Activated CD8-positive, alpha-beta memory T cell treated with anti-CD3 and anti-CD28 coated beads, Interleukin-2, amount 10 ng/mL, durations not matched to agents 7 days and 5 days (primary cell): ENCODE measurements around the gene F5. TPM values are rescaled to one million over a fixed set of nuclear protein-coding genes. Genes with fewer than 3 reads are reported as not detected.

Experiments
- ATAC-seq: fragments of 150-1000 bp; cut with Tn5 transposase; one replicate; pipeline ENCODE4 v1.10.0; 2021; ENCODE audit warnings: moderate library complexity
- CTCF ChIA-PET: fragments of 350-600 bp; sonication (Branson Sonifier 250); formaldehyde crosslinking; loops from one replicate; lab custom pipeline; 2021; ENCODE audit warnings: antibody characterized with exemption; lab: Charles Lee
- DNase-seq: peaks from one replicate; pipeline ENCODE4 v3.0.0-alpha.2; 2020
- H3K27ac Mint-ChIP-seq: one replicate; pipeline ENCODE4 v1.8.0; 2021; ENCODE audit warnings: mild to moderate bottlenecking, mixed read lengths
- H3K27me3 Mint-ChIP-seq: one replicate; pipeline ENCODE4 v1.8.0; 2021; ENCODE audit warnings: mixed read lengths
- H3K36me3 Mint-ChIP-seq: one replicate; pipeline ENCODE4 v1.8.0; 2021; ENCODE audit warnings: mild to moderate bottlenecking, mixed read lengths
- H3K4me1 Mint-ChIP-seq: one replicate; pipeline ENCODE4 v1.8.0; 2021; ENCODE audit warnings: mixed read lengths
- H3K4me3 Mint-ChIP-seq: one replicate; pipeline ENCODE4 v1.8.0; 2021; ENCODE audit warnings: mild to moderate bottlenecking, moderate library complexity, mixed read lengths
- H3K9me3 Mint-ChIP-seq: one replicate; pipeline ENCODE4 v1.8.0; 2022; ENCODE audit warnings: low read depth, mixed read lengths
- total RNA-seq, 2 experiments: library from RNA; stranded (reverse); gene quantifications; one replicate each; pipeline ENCODE4 v1.2.3, GENCODE V29; 2021

The F5 gene
- total RNA-seq, 2 experiments from 2014 or later = 3.1 to 14.0 TPM

DNA sequence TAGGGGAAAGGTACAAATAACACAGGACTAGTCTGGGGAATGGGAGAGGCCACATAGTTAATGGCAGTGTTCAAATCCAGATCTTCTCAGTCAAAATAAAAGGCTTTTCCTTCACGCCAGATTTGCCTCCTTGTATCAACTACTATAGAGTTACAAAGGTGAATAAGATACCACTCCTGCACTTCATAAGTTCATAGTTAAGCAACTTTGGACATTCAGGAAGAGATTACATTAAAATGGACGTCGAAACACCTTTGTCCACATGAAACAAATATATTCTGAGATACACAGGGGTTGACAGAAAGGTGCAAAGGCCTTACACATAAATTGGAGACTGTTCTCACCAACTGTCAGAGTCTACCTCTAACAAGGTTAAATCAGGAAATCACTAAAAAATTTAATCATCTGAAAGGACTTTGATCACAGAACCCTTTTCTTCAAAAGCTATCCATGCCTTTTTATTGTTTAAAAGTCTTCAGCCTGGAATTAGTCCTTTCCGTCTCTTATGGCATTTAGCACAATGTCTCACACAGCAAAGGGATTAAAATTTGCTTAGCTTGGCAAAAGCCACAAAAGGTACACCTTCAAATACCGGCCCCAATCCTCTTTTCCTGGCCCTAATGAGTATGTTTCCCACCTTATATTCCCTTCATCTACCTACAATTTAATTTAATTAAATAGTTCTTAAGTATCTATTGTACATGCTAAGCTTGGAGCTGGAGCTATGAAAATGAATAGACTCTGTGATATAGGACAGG is 8.1 kb downstream of the F5 start:
- no peak overlapping the region for H3K4me3 Mint-ChIP-seq
- ATAC-seq (no peak), DNase-seq (no peak)
- no peaks in the 10 kb centered on the region for H3K9me3 Mint-ChIP-seq
- CTCF ChIA-PET = interaction anchor here (1.6 to 2.0 kb wide), 2 partner anchors 10 to 134 kb away, joined by 4 to 8 read pairs; no protein-coding TSS in a partner anchor
- no peak overlapping the region for H3K27ac Mint-ChIP-seq
- no peaks in the 10 kb centered on the region for H3K27me3 Mint-ChIP-seq
- peaks cover 6% of the 10 kb centered on the region for H3K36me3 Mint-ChIP-seq
- H3K4me1 Mint-ChIP-seq = no peaks in the 10 kb centered on the region

DNA sequence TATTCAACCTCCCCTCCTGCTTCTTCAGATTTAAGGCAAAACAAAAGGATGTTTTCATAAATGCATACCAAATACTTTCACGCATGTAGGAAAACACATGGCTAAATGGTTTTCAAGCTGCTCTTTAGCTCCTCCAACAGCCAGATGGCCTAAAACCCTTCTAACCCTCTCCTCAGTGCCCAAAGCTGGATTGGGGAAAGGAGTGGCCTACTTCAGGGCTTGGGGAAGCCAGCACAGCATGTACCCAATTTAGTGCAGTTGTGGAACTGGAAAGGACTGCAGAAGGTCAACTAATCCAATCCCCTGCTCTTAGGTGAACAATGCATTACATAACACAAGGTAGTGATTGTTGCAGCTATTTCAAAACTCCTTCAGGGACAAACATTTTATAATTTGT is 9.3 kb downstream of the F5 start:
- DNase-seq (no peak), ATAC-seq (no peak)
- CTCF ChIA-PET = no interaction called here
- peaks cover 9% of the 10 kb centered on the region for H3K36me3 Mint-ChIP-seq
- H3K4me3 Mint-ChIP-seq = no peak overlapping the region
- H3K27me3 Mint-ChIP-seq = no peaks in the 10 kb centered on the region
- H3K9me3 Mint-ChIP-seq = no peaks in the 10 kb centered on the region
- H3K27ac Mint-ChIP-seq = no peak overlapping the region
- no peaks in the 10 kb centered on the region for H3K4me1 Mint-ChIP-seq

DNA sequence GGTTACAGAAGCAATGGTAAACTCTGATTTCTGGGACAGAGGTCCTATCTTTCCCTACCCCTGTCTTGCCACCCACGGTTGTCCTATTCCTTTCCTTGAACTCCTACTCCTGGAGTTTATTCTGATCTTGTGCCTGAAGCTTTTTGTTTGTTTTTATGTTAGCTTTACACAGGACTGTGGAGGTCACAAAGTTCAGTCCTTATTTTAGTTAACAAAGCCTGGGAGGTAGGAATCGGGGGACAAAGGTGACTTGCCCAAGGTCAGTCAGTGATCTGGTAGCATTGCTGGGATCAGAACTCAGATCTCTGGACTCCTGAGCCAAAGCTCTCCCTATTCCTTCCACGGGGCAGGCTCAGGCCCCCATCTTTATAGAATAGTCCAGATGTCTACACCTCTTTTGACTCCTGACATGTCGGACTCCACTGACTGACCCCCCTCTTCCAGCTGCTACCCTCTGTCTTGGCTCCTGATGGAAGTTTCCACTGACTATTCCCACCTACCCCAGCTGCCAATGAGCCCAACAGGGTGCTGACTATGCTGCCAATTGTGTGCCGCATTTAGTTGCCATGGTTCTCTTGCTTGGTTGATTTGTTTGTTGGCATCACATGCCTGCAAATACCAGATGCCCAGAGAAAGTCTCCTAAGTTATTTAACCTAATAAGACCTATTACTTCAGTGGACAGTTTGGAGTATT is 9.9 kb downstream of the F5 start:
- CTCF ChIA-PET = interaction anchor here (1.3 kb wide), 1 partner anchor 136 kb away, joined by 4 read pairs; no protein-coding TSS in a partner anchor
- DNase-seq = no peak
- peaks cover 9% of the 10 kb centered on the region for H3K36me3 Mint-ChIP-seq
- no peak overlapping the region for H3K4me3 Mint-ChIP-seq
- peaks cover 4% of the 10 kb centered on the region for H3K4me1 Mint-ChIP-seq
- no peaks in the 10 kb centered on the region for H3K9me3 Mint-ChIP-seq
- H3K27me3 Mint-ChIP-seq = no peaks in the 10 kb centered on the region
- ATAC-seq = no peak
- H3K27ac Mint-ChIP-seq = no peak overlapping the region

DNA sequence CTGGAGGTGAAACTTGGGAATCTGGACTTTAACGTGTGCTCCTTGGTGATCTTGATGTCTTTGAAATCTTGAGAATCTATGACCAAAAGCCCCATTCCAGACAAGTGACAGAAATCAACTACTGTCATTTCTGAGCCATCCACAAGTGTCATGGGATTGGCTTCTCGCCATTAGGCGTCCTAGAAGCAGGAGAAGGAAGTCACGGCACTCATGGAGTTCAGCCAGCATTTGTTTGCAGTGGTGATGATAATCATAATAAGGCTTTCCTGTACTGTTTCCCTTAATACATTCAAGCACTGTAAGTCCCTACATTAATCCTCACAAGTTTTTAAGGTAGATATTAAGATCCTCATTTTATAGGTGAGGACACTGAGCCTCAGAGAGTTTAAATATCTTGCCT is 11.9 kb downstream of the F5 start:
- ATAC-seq (no peak), DNase-seq (no peak)
- H3K4me1 Mint-ChIP-seq = peaks cover 6% of the 10 kb centered on the region
- CTCF ChIA-PET = no interaction called here
- H3K4me3 Mint-ChIP-seq = no peak overlapping the region
- H3K27ac Mint-ChIP-seq = no peak overlapping the region
- H3K36me3 Mint-ChIP-seq = peaks cover 9% of the 10 kb centered on the region
- no peaks in the 10 kb centered on the region for H3K9me3 Mint-ChIP-seq
- no peaks in the 10 kb centered on the region for H3K27me3 Mint-ChIP-seq

DNA sequence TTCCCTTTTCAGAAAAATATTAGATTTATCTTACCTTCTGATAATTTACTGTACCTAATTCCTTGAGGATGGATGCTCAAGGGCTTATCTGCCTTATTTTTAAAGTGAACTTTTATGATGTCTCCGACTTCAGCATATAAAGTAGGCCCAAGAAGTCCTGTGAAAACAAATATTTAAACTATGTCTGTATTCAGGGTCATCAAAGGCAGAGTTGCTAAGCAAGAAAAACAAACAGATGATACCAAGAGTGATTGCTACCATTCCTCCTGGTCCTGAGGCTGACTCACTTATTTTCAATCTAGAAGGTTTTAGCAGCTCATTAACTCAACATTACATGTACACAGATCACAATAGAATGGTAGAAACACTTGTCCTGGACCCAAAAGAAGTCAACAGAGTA is 14.1 kb downstream of the F5 start:
- CTCF ChIA-PET = no interaction called here
- H3K36me3 Mint-ChIP-seq = peaks cover 9% of the 10 kb centered on the region

DNA sequence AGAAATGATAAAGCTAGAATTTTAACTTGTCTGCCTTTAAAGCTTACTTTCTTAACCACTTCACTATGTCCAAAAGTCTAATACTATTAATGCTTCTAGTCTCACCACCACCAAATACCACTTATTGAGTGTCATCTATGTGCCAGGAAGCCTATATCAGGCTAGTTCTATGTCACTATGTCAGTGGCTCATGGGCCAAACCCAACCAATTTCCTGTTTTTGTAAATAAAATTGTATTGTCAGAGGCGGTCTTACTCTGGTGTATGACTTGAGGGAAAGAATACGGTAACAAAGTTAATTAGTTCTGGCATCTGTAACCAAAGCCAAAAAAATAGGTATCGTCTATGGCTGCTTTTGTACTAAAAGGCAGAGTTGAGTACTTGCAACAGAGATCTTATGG is 14.8 kb downstream of the F5 start:
- no peaks in the 10 kb centered on the region for H3K9me3 Mint-ChIP-seq
- no peaks in the 10 kb centered on the region for H3K27me3 Mint-ChIP-seq
- peaks cover 9% of the 10 kb centered on the region for H3K36me3 Mint-ChIP-seq
- peaks cover 6% of the 10 kb centered on the region for H3K4me1 Mint-ChIP-seq
- no peak for DNase-seq
- no peak overlapping the region for H3K4me3 Mint-ChIP-seq
- CTCF ChIA-PET = no interaction called here
- no peak for ATAC-seq
- no peak overlapping the region for H3K27ac Mint-ChIP-seq

More for the DNA sequence above, 14.1 kb downstream of the F5 start:
- Mint-ChIP-seq H3K27me3 (no peaks in the 10 kb centered on the region), H3K4me1 (peaks cover 6% of the 10 kb centered on the region), H3K4me3 (no peak overlapping the region), H3K9me3 (no peaks in the 10 kb centered on the region), H3K27ac (no peak overlapping the region)
- ATAC-seq = no peak
- no peak for DNase-seq

DNA sequence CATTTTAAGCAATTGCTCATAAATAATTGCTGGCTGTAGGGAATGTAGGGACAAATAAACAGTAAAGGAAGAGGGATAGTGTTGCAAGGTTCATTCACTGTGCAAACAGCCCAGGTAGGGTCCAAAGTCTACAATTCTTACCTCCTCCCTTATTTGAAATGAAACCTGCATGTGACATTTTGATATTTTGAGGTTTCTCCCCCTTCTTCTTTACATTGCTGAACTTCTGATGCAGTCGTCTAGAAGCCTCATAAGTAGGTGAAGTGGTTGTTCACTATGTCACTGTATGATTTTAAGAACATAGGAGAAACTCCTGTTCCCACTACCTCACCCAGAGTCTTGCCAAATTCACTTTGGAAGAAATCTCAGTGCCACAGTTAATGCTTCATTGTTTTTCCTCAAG is 16.1 kb downstream of the F5 start:
- DNase-seq = no peak
- Mint-ChIP-seq H3K27me3 (no peaks in the 10 kb centered on the region), H3K4me1 (peaks cover 7% of the 10 kb centered on the region), H3K36me3 (peaks cover 5% of the 10 kb centered on the region), H3K27ac (no peak overlapping the region), H3K9me3 (no peaks in the 10 kb centered on the region), H3K4me3 (no peak overlapping the region)
- ATAC-seq = no peak
- CTCF ChIA-PET = no interaction called here

DNA sequence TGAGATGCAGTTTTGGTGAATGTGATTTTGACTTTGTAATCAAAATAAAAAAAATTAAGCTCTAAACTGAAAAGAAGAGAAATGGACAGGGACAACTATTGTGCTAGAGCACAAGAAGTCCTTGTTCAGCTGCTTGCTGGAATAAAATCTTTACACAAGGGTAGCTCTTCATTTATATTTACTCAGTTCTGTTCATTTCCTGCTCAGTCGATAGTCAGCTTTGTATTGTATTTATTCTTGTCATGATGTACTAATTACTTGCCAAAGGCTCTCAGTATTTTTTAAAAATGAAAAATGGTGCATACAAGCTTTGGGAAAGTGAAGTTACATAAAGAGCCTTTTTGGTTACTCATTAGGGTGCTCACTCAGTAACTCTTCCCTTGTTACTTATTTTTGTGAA is 17.8 kb downstream of the F5 start:
- DNase-seq (no peak), ATAC-seq (no peak)
- CTCF ChIA-PET = interaction anchor here (0.7 to 1.3 kb wide), 2 partner anchors 10 to 965 kb away, joined by 3 to 4 read pairs; no protein-coding TSS in a partner anchor
- Mint-ChIP-seq H3K4me1 (peaks cover 7% of the 10 kb centered on the region), H3K4me3 (no peak overlapping the region), H3K36me3 (peaks cover 5% of the 10 kb centered on the region), H3K27me3 (no peaks in the 10 kb centered on the region), H3K9me3 (no peaks in the 10 kb centered on the region), H3K27ac (no peak overlapping the region)

DNA sequence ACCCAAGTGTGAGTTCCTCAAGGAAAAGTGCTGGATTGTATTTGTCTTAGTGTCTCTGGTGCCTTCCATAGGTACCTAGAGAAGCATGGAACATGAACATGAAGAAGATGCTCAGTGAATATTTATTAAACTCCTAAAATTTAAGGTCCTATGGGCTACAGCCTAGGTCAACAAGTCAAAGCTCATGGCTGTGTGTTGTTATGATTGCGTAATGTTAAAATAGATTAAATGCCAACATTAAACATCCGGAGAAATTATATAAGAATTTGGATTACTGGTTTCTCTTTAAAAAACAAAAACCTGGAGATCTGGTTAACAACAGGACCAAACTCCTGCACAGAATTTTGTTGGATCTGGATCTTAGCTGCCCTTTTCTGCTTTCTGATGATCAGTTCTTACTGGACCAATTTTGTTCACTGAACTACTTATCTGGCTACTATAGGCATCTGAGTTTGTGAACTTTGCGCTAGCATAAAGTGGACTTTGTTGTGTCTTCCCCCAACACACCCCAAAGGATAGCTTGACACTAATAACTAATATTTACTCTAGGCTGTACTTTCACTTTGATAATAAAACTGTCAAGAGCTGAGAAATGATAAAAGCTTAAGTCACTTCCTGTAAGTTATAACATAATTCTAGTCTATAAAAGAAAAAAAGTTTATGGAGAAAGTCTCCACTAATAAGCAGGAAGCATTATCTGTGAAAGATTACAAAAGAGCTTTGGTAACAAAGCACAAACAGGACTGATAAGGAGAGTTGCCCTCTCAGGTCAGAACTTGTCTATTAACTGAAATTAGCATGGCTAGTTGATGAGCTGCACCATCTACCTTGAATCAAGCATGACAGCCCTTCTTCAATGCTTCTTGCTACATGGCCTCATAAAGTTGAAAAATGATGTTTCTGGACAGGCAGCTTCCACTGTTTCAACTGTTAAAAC is 20.7 kb downstream of the F5 start:
- ATAC-seq (no peak), DNase-seq (no peak)
- Mint-ChIP-seq H3K9me3 (peaks cover 4% of the 10 kb centered on the region), H3K27me3 (no peaks in the 10 kb centered on the region), H3K27ac (no peak overlapping the region), H3K4me3 (no peak overlapping the region), H3K4me1 (peaks cover 2% of the 10 kb centered on the region), H3K36me3 (peaks cover 4% of the 10 kb centered on the region)
- CTCF ChIA-PET = interaction anchor here (0.6 to 1.1 kb wide), 4 partner anchors 9 to 147 kb away, joined by 3 to 5 read pairs (median 4); partner anchors contain the start of gene F5

DNA sequence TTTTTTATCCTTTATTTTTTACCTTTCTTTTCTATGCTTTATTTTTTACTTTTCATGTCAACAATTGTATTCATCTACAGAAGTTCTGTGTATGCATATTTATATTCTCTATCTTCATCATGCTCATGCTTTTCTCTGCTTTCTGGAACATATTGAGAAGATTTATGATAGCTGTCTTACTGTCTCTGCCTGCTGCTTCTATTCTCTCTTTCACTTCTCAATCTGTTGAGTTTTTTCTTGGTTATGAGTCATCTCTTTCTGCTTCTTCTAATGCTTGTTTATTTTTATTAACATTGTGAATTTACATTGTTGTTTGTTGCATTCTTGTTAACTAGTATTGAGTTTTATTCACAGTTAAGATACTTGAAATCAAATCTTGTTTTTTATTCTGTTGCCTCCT is 22.6 kb downstream of the F5 start:
- CTCF ChIA-PET = no interaction called here
- DNase-seq = no peak
- Mint-ChIP-seq H3K27ac (no peak overlapping the region), H3K36me3 (peaks cover 4% of the 10 kb centered on the region), H3K4me3 (no peak overlapping the region), H3K9me3 (peaks cover 4% of the 10 kb centered on the region), H3K4me1 (peaks cover 2% of the 10 kb centered on the region), H3K27me3 (no peaks in the 10 kb centered on the region)
- ATAC-seq = no peak

DNA sequence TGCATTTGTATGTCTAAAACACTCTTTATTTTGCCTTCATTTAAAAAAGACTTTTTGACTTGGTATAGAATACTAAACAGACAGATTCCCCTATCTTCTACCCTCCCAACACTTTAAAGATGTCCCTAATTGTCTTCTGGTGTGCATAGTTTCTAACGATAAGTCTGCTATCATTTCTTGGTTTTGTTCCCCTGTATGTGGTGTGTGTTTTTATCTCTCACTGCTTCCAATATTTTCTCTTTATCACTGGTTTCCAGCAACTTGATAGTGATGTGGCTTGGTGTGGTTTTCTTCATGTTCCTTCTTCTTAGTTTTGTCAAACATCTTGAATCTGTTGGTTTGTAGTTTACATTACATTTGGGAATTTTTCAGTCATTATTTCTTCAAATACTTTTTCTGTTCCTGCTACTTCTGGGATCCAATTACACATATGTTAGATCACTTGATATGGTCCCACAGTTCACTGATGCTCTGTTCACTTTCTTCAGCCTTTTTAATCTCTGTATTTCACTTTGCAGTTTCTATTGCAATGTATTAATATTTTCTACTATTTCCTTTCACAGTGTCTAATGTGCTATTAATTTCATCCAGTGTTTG is 23.2 kb downstream of the F5 start:
- peaks cover 4% of the 10 kb centered on the region for H3K9me3 Mint-ChIP-seq

DNA sequence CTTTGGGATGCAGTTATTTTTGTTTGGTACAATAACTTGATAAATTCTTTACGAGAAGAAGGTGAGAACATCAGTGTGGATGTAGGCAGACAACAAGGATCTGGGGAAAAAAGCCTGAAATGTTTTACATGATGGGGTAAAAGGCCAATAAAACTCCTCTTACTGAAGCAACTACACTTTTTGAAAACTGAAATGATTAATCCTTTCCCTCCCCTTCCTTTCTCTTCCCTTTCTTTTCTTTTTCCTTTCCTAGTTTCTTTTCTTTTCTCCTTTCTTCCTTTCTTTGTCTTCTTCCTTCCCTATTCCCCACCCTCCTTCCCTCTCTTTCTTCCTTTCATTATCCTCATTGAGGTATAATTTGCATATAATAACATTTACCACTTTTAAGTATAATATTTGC is 24.6 kb downstream of the F5 start:
- CTCF ChIA-PET = interaction anchor here (0.7 kb wide), 1 partner anchor 11 kb away, joined by 3 read pairs; no protein-coding TSS in a partner anchor
- no peak for ATAC-seq
- H3K4me3 Mint-ChIP-seq = no peak overlapping the region
- DNase-seq = no peak
- no peaks in the 10 kb centered on the region for H3K27me3 Mint-ChIP-seq
- peaks cover 4% of the 10 kb centered on the region for H3K9me3 Mint-ChIP-seq
- H3K27ac Mint-ChIP-seq = no peak overlapping the region
- H3K36me3 Mint-ChIP-seq = peaks cover 4% of the 10 kb centered on the region
- H3K4me1 Mint-ChIP-seq = peaks cover 2% of the 10 kb centered on the region

More for the DNA sequence above, 23.2 kb downstream of the F5 start:
- Mint-ChIP-seq H3K4me3 (no peak overlapping the region), H3K36me3 (peaks cover 4% of the 10 kb centered on the region), H3K27me3 (no peaks in the 10 kb centered on the region), H3K27ac (no peak overlapping the region), H3K4me1 (peaks cover 2% of the 10 kb centered on the region)
- CTCF ChIA-PET = no interaction called here
- no peak for DNase-seq
- ATAC-seq = no peak

DNA sequence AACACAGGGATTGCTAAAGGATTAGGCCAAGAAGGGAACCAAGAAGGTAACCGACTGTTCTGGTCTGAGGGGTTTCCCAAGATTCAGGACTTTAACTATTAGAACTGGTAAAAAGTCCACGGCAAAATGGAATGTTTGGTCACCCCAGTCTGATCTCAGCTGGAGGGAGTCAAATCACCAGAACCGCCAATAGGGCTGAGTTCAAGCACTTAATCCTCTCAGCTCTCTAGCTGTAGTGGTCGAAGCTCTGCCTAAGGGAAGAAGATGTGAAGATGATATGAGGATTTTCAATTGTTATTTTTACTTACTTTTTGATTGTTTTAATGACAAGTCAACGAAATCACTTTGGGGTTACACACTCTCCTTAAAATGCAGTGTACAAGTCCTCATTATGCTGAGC is 29.1 kb downstream of the F5 start:
- Mint-ChIP-seq H3K27me3 (no peaks in the 10 kb centered on the region), H3K27ac (no peak overlapping the region), H3K4me1 (no peaks in the 10 kb centered on the region), H3K9me3 (no peaks in the 10 kb centered on the region), H3K4me3 (no peak overlapping the region), H3K36me3 (no peaks in the 10 kb centered on the region)
- CTCF ChIA-PET = interaction anchor here (1.8 to 1.9 kb wide), 2 partner anchors 9 to 10 kb away, joined by 4 to 8 read pairs; no protein-coding TSS in a partner anchor
- DNase-seq (no peak), ATAC-seq (no peak)
